Measurements from ENCODE around the gene ZNF385A. TPM values are rescaled to one million over a fixed set of nuclear protein-coding genes. Genes with fewer than 3 reads are reported as not detected.

Gene ZNF385A
- polyA plus RNA-seq, 1 experiment = 0.96 TPM

GRCh38 chr12:54360717-54361456 lies 23.6 kb downstream of the ZNF385A start:
- Histone ChIP-seq H3K36me3 (ENCODE audit: control insufficient read depth, insufficient read depth, low read length) (no peaks in the 10 kb centered on the region), H3K27me3 (ENCODE audit: control insufficient read depth, insufficient read depth, low read length) (no peaks in the 10 kb centered on the region), H3K4me3 (ENCODE audit: low read depth, low read length) (no peak overlapping the region)
- DNase-seq (ENCODE audit: low read depth) = no peak
- TF ChIP-seq CTCF (IDR thresholded peaks at IDR 0.05; ENCODE audit: insufficient read depth, low read depth, low read length) = peak; percentile 83
- ChIA-PET CTCF (interaction anchor here (0.7 to 9.2 kb wide), 28 partner anchors 7 to 143 kb away, joined by 3 to 114 read pairs (median 4); partner anchors contain the start of genes COPZ1 and NFE2), POLR2A (no interaction called here)

DNA sequence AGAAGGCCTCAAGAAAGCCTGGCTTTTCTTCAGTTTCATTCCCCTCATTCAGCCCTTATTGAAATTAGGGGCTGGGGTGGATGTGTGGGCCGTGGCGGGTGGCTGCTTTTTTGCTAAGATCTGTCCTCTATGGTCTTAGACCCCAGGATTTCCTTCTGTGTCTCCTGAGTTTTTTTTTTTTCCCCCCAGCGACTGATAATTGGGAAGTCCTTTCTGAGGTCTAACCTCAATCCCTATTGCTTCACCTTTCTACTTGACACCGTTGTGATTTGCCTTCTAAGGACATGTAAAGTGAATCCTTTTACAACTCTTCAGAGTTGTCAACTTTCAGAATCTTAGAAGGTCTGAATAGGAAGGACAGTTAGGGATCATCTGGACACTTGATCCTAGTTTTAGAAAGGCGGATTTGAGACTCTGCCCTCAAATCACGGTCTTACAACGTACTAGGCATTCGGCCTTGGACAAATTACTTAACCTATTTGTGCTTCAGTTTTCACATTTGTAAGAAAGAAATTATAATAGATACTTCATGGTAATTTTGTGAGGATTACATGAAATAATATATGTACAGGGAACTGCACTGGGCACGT lies 24.7 kb downstream of the ZNF385A start:
- ChIA-PET CTCF (interaction anchor here (0.9 to 9.2 kb wide), 25 partner anchors 8 to 159 kb away, joined by 3 to 114 read pairs (median 5); partner anchors contain the start of genes COPZ1 and NFE2), POLR2A (interaction anchor here (0.6 kb wide), 1 partner anchor 1477 kb away, joined by 16 read pairs; no protein-coding TSS in a partner anchor)
- Histone ChIP-seq H3K36me3 (ENCODE audit: control insufficient read depth, insufficient read depth, low read length) (no peaks in the 10 kb centered on the region), H3K4me3 (ENCODE audit: low read depth, low read length) (peak overlapping the region; percentile 29), H3K27me3 (ENCODE audit: control insufficient read depth, insufficient read depth, low read length) (no peaks in the 10 kb centered on the region)
- no peak for DNase-seq (ENCODE audit: low read depth)
- no peak for TF ChIP-seq CTCF (IDR thresholded peaks at IDR 0.05; ENCODE audit: insufficient read depth, low read depth, low read length)

- CTCF ChIA-PET = interaction anchor here (0.7 to 9.2 kb wide), 23 partner anchors 9 to 158 kb away, joined by 3 to 114 read pairs (median 5); partner anchors contain the start of genes CBX5 and COPZ1
- POLR2A ChIA-PET = no interaction called here
- no peak for TF ChIP-seq CTCF (IDR thresholded peaks at IDR 0.05; ENCODE audit: insufficient read depth, low read depth, low read length)
- Histone ChIP-seq H3K4me3 (ENCODE audit: low read depth, low read length) (peak overlapping the region; percentile 55), H3K36me3 (ENCODE audit: control insufficient read depth, insufficient read depth, low read length) (no peaks in the 10 kb centered on the region), H3K27me3 (ENCODE audit: control insufficient read depth, insufficient read depth, low read length) (no peaks in the 10 kb centered on the region)
- DNase-seq (ENCODE audit: low read depth) = peak; percentile 93
Observed at GRCh38 chr12:54358945-54359761, 25.4 kb downstream of the ZNF385A start.

- no peak for TF ChIP-seq CTCF (IDR thresholded peaks at IDR 0.05; ENCODE audit: insufficient read depth, low read depth, low read length)
- no peaks in the 10 kb centered on the region for H3K27me3 ChIP-seq (ENCODE audit: control insufficient read depth, insufficient read depth, low read length)
- CTCF ChIA-PET = interaction anchor here (0.7 to 9.2 kb wide), 24 partner anchors 8 to 157 kb away, joined by 3 to 114 read pairs (median 6); partner anchors contain the start of genes CBX5 and COPZ1
- DNase-seq (ENCODE audit: low read depth) = no peak
- POLR2A ChIA-PET = no interaction called here
- H3K36me3 ChIP-seq (ENCODE audit: control insufficient read depth, insufficient read depth, low read length) = no peaks in the 10 kb centered on the region
- H3K4me3 ChIP-seq (ENCODE audit: low read depth, low read length) = peak overlapping the region; percentile 55
Observed at GRCh38 chr12:54358191-54358944, 26.2 kb downstream of the ZNF385A start.
